HG03575 (cell line): ENCODE results near the gene PDE4DIP.
"Not testable (repeated sequence)": the region's sequence is repeated elsewhere in the genome, so short reads cannot be mapped to it uniquely, and the experiment has no call there.

Experiments
- ATAC-seq: cut with Tn5 transposase; IDR thresholded peaks from one replicate; pipeline ENCODE4 v1.9.1; 2021; ENCODE audit not compliant: unreplicated experiment, insufficient number of reproducible peaks, low FRiP score; ENCODE audit errors: extremely low read depth

The PDE4DIP gene

GRCh38 chr1:148844220-148844619 is at the start of gene PDE4DIP:
Gene PDE4DIP (plus strand): TSS chr1:148844428. CDS start chr1:148844775, 347 bp downstream.
- ATAC-seq, result not testable (repeated sequence)

GRCh38 chr1:148808268-148808928 is 35.8 kb upstream of the PDE4DIP start:
- not testable (repeated sequence) for ATAC-seq

DNA sequence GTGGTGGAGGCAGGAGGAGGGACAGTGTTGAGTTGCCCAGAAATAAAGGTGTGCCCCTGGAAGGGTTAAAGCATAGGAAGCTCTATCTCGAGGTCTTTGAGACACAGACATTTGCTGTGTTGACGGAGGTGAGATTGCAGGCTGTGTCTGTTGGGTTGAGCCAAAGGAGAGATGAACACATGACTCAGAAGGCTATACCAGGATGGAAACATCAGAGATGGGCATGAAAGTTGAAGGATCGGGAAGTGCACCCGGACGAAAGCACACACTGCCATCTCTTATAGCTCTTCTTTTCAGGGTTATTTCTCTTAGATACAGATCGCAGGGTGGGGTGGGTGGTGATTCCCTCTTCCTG is 35.3 kb upstream of the PDE4DIP start:
- ATAC-seq, result not testable (repeated sequence)

DNA sequence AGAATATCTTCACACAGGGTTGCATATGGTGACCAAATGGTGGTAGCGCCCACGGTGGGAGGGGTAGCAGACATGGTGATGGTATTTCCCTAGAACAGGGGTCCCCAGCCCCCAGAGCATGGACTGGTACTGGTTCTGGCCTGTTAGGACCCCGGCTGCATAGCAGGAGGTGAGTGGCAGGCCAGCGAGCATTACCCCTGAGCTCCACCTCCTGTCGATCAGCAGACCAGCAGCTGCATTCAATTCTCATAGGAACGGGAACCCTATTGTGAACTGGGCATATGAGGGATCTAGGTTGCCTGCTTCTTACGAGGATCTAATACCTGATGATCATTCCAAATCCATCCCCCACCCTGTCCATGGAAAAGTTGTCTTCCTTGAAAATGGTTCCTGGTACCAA is 22.0 kb upstream of the PDE4DIP start:
- ATAC-seq, result not testable (repeated sequence)

- not testable (repeated sequence) for ATAC-seq
Measured at GRCh38 chr1:148823822-148824221, 20.4 kb upstream of the PDE4DIP start.

GRCh38 chr1:148825029-148825428 is 19.2 kb upstream of the PDE4DIP start:
- not testable (repeated sequence) for ATAC-seq

GRCh38 chr1:148828531-148828930 is 15.7 kb upstream of the PDE4DIP start:
- not testable (repeated sequence) for ATAC-seq

- ATAC-seq, result not testable (repeated sequence)
Measured at GRCh38 chr1:148828962-148829361, 15.3 kb upstream of the PDE4DIP start.

- not testable (repeated sequence) for ATAC-seq
Measured at GRCh38 chr1:148829365-148829764, 14.9 kb upstream of the PDE4DIP start.

DNA sequence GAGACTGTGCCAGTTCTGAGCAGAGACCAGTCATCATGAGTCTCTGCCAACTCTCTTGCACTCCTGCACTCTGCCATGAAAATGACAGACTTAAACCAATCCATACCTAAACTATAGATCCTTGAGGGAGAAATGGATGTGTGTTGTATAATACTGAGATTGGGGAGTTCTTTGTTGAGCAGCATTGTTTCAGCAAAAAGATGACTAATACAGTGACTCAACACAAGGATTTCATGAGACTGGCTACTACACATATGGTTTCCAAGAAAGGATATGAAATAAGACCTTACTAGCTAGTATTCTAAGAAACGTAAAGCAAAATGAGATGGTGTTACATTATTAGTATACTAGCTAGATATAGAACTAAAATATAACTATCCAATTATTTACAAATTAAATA is 3.0 kb upstream of the PDE4DIP start:
- ATAC-seq, result not testable (repeated sequence)

- not testable (repeated sequence) for ATAC-seq
Measured at GRCh38 chr1:148844651-148845050, 423 bp downstream of the PDE4DIP start.

- not testable (repeated sequence) for ATAC-seq
Measured at GRCh38 chr1:148845068-148845467, 840 bp downstream of the PDE4DIP start.

GRCh38 chr1:148850347-148850746 is 6.1 kb downstream of the PDE4DIP start:
- ATAC-seq, result not testable (repeated sequence)

DNA sequence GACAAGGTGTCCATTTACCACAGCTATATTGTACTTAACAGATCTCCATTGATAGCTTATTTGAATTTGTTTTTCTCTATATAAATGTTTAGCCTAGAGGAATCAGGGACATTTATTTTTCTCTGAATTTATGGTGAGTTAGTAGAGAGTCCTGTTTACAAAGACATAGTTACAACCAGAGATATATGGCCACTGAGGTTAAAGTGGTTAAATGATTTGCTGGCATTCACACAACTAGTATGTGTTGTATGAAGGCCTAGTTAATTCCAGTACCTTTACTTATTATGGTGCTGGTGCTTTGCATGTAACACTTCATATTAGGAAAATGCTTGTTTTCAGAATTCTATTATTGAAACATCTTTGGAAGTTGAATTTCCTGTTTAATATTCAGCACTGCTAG is 6.6 kb downstream of the PDE4DIP start:
- ATAC-seq, result not testable (repeated sequence)

DNA sequence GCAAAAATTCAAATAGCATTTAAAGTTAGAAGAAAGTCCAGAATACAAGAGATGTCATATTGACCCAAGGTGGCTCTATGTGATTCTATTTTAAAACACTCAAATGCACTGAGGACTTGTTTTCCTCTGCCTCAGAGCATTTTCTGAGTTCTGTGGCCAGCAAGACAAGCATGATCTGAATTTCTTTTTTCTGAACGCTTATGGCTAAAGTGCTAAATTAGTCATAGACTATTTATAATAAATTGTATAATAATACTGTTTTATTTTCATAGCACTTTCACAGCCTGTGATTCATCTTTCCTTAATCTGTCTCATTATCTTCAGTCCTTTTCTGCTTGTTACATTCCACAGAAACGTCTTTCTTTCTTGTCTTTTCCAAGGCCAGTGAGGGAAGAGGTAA is 7.5 kb downstream of the PDE4DIP start:
- not testable (repeated sequence) for ATAC-seq

- not testable (repeated sequence) for ATAC-seq
Measured at GRCh38 chr1:148853363-148853762, 9.1 kb downstream of the PDE4DIP start.

DNA sequence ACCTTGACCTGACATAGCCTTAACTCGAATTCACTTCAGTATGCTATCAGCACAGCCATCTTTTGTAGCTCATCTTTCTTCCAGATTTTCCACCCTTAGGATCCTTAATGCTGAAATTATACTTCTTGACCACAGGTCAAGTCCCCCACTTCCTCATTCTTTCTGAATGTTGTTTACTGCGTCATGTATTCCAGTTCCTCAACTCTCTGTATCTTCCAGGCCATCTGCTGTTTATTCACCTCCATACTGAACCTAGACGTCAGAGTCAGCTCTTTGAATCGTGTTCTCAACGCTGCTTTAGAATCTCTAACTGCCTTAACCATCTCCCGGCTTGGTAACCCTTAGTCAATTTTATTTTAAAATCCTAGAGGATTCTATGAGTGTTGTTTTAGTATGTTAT is 9.8 kb downstream of the PDE4DIP start:
- not testable (repeated sequence) for ATAC-seq

- not testable (repeated sequence) for ATAC-seq
Measured at GRCh38 chr1:148855367-148855766, 11.1 kb downstream of the PDE4DIP start.

GRCh38 chr1:148860049-148860448 is 15.8 kb downstream of the PDE4DIP start:
- not testable (repeated sequence) for ATAC-seq

- not testable (repeated sequence) for ATAC-seq
Measured at GRCh38 chr1:148860579-148861259, 16.5 kb downstream of the PDE4DIP start.
